HL-60 (cell line): ENCODE data around the gene TANGO6.

ENCODE experiments used
- DNase-seq, 2 experiments: peaks; one replicate each; pipeline ENCODE4 v3.0.0-alpha.2; 2010 to 2020; ENCODE audit warnings: low read depth in 1 of 2, low spot score in 1 of 2
- H3K27ac ChIP-seq: fragments of 250-450 bp; sonication (Bioruptor Pico); replicated peaks from 2 replicates; pipeline ENCODE4 v1.5.1; 2020; ENCODE audit warnings: mild to moderate bottlenecking, moderate library complexity
- H3K27me3 ChIP-seq: fragments of 250-450 bp; sonication (Bioruptor Pico); 2 replicates; pipeline ENCODE4 v1.5.1; 2021; ENCODE audit warnings: mild to moderate bottlenecking, moderate library complexity; ENCODE audit not compliant: insufficient read depth, poor library complexity, severe bottlenecking
- H3K4me3 ChIP-seq: replicated peaks from 2 replicates; pipeline ENCODE4 v1.5.1; 2011; ENCODE audit warnings: mild to moderate bottlenecking, control low read depth, low read length; ENCODE audit not compliant: insufficient read depth
- GABPA ChIP-seq: IDR thresholded peaks from 2 replicates; pipeline ENCODE4 v1.6.1; 2012; ENCODE audit warnings: low read depth
- POLR2AphosphoS5 ChIP-seq: IDR thresholded peaks from 2 replicates; pipeline ENCODE4 v1.6.1; 2012; ENCODE audit warnings: low read depth
- SPI1 ChIP-seq: IDR thresholded peaks from 2 replicates; pipeline ENCODE4 v1.6.1; 2012; ENCODE audit warnings: low read depth, mild to moderate bottlenecking, borderline replicate concordance
- TF ChIP-seq, protein P1 (sequence below): IDR thresholded peaks from 2 replicates; pipeline ENCODE4 v1.6.1; 2012; ENCODE audit warnings: low read depth; ENCODE audit not compliant: insufficient replicate concordance
- TF ChIP-seq, protein P2 (sequence below): IDR thresholded peaks from one replicate; pipeline ENCODE4 v1.5.1; 2011; ENCODE audit warnings: low read length, control low read depth, inconsistent platforms; ENCODE audit not compliant: insufficient read depth

The TANGO6 gene

DNA sequence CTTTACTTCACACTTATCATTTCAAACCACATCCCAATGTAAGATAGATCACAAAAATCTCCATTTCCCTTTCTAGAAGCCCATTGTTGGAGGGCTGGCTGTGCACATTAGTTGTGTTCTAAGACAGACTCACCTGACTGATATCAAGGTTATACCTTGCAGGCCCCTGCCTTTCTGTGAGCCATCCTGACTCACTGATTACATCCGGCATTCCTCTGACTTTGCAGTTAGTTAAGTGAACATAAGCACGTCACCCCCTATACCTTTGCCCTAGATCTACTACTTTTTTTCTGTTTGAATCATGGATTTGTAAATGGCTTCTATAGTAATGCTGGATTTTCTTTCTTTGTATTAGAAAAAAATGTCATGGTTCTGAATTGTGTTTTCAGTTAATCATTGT lies 78.3 kb downstream of the TANGO6 start:
- no peak for DNase-seq
- TF ChIP-seq, protein P1, sequence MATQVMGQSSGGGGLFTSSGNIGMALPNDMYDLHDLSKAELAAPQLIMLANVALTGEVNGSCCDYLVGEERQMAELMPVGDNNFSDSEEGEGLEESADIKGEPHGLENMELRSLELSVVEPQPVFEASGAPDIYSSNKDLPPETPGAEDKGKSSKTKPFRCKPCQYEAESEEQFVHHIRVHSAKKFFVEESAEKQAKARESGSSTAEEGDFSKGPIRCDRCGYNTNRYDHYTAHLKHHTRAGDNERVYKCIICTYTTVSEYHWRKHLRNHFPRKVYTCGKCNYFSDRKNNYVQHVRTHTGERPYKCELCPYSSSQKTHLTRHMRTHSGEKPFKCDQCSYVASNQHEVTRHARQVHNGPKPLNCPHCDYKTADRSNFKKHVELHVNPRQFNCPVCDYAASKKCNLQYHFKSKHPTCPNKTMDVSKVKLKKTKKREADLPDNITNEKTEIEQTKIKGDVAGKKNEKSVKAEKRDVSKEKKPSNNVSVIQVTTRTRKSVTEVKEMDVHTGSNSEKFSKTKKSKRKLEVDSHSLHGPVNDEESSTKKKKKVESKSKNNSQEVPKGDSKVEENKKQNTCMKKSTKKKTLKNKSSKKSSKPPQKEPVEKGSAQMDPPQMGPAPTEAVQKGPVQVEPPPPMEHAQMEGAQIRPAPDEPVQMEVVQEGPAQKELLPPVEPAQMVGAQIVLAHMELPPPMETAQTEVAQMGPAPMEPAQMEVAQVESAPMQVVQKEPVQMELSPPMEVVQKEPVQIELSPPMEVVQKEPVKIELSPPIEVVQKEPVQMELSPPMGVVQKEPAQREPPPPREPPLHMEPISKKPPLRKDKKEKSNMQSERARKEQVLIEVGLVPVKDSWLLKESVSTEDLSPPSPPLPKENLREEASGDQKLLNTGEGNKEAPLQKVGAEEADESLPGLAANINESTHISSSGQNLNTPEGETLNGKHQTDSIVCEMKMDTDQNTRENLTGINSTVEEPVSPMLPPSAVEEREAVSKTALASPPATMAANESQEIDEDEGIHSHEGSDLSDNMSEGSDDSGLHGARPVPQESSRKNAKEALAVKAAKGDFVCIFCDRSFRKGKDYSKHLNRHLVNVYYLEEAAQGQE = no peak
- TF ChIP-seq, protein P2, sequence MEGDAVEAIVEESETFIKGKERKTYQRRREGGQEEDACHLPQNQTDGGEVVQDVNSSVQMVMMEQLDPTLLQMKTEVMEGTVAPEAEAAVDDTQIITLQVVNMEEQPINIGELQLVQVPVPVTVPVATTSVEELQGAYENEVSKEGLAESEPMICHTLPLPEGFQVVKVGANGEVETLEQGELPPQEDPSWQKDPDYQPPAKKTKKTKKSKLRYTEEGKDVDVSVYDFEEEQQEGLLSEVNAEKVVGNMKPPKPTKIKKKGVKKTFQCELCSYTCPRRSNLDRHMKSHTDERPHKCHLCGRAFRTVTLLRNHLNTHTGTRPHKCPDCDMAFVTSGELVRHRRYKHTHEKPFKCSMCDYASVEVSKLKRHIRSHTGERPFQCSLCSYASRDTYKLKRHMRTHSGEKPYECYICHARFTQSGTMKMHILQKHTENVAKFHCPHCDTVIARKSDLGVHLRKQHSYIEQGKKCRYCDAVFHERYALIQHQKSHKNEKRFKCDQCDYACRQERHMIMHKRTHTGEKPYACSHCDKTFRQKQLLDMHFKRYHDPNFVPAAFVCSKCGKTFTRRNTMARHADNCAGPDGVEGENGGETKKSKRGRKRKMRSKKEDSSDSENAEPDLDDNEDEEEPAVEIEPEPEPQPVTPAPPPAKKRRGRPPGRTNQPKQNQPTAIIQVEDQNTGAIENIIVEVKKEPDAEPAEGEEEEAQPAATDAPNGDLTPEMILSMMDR = no peak
- no peak for TF ChIP-seq GABPA
- TF ChIP-seq POLR2AphosphoS5 = no peak
- no peak for TF ChIP-seq SPI1
- H3K4me3 ChIP-seq = no peak overlapping the region
- H3K27me3 ChIP-seq = no peaks in the 10 kb centered on the region
- H3K27ac ChIP-seq = no peak overlapping the region

DNA sequence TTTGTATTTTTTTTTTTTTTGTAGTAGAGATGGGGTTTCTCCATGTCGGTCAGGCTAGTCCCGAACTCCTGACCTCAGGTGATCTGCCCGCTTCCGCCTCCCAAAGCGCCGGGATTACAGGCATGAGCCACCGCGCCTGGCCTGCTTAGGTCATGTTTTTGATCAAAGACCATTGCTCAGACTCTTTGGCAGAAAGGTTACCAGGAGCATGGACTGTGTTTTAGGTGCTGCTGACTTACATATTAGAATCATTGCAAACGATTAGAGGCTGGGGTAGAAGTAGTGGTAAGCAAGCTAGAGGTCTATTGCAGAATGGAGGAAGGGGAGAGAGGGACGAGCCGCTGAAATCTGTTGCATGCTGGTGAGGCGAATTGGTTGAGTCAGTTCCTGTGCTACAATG lies 79.8 kb downstream of the TANGO6 start:
- Histone ChIP-seq H3K27ac (no peak overlapping the region), H3K27me3 (no peaks in the 10 kb centered on the region), H3K4me3 (no peak overlapping the region)
- no peak for TF ChIP-seq GABPA
- TF ChIP-seq, protein P1 = no peak
- no peak for TF ChIP-seq SPI1
- no peak for TF ChIP-seq POLR2AphosphoS5
- TF ChIP-seq, protein P2 = no peak
- no peak for DNase-seq

DNA sequence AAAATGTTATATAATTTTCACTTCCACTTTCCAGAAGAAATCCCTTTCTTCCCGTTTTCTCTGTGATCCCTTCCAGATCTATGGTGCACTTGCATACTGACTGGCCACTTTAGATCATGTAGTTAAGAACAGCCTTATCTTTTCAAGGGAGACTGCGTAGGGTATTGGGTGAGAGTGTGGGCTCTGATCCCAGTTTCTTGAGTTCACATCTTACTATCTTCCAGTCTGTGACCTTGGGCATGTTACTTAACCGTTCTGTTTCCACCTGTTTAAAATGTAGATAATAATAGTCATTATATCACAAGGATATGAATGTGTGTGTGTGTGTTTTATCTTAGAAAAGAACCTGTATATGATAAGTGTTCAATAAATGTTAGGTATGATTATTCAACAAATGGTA lies 83.7 kb downstream of the TANGO6 start:
- no peak overlapping the region for H3K4me3 ChIP-seq
- no peaks in the 10 kb centered on the region for H3K27me3 ChIP-seq
- TF ChIP-seq SPI1 (no peak), POLR2AphosphoS5 (no peak)
- DNase-seq = no peak
- H3K27ac ChIP-seq = no peak overlapping the region

DNA sequence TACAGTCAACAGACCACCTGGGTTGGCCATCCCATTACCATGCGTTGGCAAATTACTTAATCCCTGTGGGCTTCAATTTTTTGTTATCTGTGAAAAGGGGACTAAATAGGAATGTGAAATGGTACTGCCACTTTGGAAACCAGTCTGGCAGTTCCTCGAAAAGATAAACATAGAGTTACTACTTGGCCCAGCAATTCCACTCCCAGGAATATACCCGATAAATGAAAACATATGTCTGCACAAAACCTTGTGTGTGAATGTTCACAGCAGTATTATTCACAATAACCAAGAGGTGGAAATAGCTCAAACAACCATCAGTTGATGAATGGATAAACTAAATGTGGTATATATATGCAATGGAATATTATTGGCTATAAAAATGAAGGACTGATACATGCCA lies 87.9 kb downstream of the TANGO6 start:
- no peak overlapping the region for H3K4me3 ChIP-seq

More for the DNA sequence above, 87.9 kb downstream of the TANGO6 start:
- no peak for DNase-seq
- TF ChIP-seq, protein P2 = no peak
- TF ChIP-seq POLR2AphosphoS5 (no peak), GABPA (no peak)
- Histone ChIP-seq H3K27me3 (no peaks in the 10 kb centered on the region), H3K27ac (no peak overlapping the region)
